Vagina (tissue), 2 donors: ENCODE measurements around the gene HNRNPA3.

ENCODE experiments used
- POLR2A ChIP-seq, 2 donors: fragments of 450-650 bp; IDR thresholded peaks; one replicate each; pipeline ENCODE4 v1.6.1; 2017; ENCODE audit warnings: antibody characterized with exemption in 2 of 2, mild to moderate bottlenecking in 2 of 2, moderate library complexity in 2 of 2
- POLR2AphosphoS5 ChIP-seq, 2 donors: sonication (generic); formaldehyde crosslinking; IDR thresholded peaks; one replicate each; pipeline ENCODE4 v1.9.0; 2017; ENCODE audit warnings: antibody characterized with exemption in 2 of 2, mild to moderate bottlenecking in 2 of 2, low read depth in 1 of 2; ENCODE audit not compliant: insufficient read depth in 1 of 2
- TF ChIP-seq, protein P1 (sequence below), 3 experiments: fragments of 450-650 bp in 2 of 3; fragments of 200-600 bp in 1 of 3; sonication (generic) in 1 of 3; IDR thresholded peaks; one replicate each; pipeline ENCODE4 v1.5.1; 2017 to 2019; ENCODE audit warnings: antibody characterized with exemption in 3 of 3, mild to moderate bottlenecking in 2 of 3, moderate library complexity in 2 of 3

DNA sequence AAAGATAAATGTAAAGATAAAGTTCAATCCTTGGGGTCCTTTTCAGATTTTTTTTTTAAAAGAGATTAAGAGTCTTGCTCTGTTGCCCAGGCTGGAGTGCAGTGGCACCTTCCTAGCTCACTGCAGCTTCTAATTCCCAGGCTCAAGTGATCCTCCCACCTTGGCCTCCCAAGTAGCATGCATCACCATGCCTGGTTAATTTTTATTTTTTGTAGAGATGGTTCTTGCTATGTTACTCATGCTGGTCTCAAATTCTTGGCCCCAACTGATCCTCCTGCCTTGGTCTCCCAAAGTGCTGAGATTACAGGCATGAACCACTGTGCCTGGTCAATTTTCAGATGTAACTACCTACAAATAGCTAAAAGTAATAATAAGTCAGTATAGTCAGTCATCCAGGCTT lies 30.9 kb downstream of the HNRNPA3 start:
- TF ChIP-seq, protein P1, sequence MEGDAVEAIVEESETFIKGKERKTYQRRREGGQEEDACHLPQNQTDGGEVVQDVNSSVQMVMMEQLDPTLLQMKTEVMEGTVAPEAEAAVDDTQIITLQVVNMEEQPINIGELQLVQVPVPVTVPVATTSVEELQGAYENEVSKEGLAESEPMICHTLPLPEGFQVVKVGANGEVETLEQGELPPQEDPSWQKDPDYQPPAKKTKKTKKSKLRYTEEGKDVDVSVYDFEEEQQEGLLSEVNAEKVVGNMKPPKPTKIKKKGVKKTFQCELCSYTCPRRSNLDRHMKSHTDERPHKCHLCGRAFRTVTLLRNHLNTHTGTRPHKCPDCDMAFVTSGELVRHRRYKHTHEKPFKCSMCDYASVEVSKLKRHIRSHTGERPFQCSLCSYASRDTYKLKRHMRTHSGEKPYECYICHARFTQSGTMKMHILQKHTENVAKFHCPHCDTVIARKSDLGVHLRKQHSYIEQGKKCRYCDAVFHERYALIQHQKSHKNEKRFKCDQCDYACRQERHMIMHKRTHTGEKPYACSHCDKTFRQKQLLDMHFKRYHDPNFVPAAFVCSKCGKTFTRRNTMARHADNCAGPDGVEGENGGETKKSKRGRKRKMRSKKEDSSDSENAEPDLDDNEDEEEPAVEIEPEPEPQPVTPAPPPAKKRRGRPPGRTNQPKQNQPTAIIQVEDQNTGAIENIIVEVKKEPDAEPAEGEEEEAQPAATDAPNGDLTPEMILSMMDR (IDR thresholded peaks at IDR 0.05), result no peak
- TF ChIP-seq POLR2AphosphoS5 (IDR thresholded peaks at IDR 0.05; ENCODE audit: insufficient read depth in 1 of 2, low read depth in 1 of 2), result no peak
- no peak for TF ChIP-seq POLR2A (IDR thresholded peaks at IDR 0.05)
